HG03066 (cell line): Measurements from ENCODE around the gene BPIFB2.
"Not testable (repeated sequence)": the region's sequence is repeated elsewhere in the genome, so short reads cannot be mapped to it uniquely, and the experiment has no call there.

Experiments used
- ATAC-seq: cut with Tn5 transposase; IDR thresholded peaks from one replicate; pipeline ENCODE4 v1.9.1; 2021; ENCODE audit warnings: low read depth; ENCODE audit not compliant: unreplicated experiment

Gene BPIFB2

DNA sequence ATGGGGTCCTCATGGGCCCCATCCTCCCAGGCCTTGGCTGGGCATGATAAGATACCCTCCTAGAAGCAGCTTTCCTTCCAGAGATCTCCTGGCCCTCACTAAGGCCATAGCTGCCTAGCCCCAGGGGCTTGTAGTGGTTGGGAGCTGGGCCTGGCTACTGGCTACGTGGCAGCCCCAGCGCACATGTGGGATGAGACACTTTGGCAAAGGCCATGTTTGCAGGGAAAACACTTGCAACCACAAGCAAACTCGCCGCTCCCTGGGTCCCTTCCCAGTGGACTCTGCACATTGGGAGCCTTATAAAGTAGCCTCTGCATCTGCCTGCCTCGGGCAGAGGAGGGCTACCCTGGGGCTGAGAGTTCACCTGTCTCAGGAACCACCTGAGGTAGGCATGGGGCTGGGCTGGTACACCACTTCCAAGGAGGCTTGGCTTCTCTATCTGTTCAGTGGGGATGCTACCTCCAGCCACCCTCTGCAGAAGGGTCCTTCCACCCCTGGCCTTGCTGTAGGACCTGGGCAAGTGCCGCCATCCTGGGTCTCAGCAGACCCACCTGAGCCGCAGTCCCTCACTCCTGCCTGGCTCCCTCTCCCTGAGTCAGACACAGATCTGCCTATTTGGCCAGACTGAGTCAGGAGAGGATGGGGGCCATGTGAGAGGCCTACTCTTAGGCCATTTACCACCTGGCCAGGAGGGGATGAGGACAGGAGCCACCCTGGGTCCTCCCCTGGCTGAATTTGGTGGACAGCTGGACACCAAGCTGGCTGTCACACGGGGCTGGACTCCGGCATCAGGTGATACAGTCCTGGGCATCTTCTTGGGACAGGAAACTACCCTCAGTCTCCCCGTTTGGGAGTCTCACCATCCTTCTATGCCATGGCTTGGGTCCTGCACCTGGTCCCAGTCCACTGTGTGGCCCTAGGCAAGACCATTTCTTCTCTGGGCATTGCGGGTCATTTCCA, at the start of gene BPIFB2:
BPIFB2 (plus strand) TSS at position 329 of the 960 bp plus-strand sequence. CDS start 871 bp downstream, outside the sequence.
- ATAC-seq: no peak

GRCh38 chr20:32958574-32958973, 48.9 kb upstream of the BPIFB2 start:
- no peak for ATAC-seq

DNA sequence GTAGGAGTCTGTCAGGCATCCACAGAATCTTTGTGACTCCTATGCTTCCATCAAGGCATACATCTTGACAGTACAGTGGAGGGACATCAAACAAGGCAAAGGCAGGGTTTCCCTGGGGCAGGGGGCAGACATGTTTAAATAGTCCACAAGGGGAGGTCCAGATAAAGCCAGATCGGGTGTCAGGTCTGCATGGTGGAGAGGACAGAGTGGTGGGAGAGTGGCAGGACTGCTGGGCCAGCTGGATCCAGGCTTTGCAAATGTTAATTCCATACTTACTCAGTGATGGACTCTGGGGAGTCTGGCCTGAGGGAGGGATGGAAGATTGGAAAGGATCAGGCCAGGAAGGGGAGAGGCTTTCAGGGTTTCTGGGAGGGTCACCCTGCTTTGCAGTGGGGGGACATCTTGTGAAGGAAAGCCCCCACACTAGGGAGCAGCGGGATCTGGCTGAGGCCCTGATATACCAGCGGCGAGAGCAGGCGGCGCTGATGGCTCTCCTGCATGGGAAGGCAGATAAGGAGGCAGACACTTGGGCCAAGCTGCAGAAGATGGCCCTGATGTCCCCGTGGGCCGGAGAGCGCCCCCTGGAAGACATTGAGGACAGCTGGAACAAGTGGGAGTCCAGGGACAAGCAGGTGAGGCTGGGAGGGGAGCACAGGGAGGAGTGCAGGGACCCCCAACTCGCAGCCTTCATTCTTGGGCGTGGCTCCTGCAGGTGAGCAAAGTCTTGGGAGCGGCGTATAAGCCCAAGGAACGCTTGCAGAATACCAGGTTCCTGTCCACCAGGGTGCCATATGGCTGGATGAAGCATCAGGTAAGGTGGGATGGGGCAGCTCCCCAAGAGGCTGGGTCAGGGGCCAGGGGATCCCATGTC, 47.9 kb upstream of the BPIFB2 start:
- ATAC-seq: no peak

DNA sequence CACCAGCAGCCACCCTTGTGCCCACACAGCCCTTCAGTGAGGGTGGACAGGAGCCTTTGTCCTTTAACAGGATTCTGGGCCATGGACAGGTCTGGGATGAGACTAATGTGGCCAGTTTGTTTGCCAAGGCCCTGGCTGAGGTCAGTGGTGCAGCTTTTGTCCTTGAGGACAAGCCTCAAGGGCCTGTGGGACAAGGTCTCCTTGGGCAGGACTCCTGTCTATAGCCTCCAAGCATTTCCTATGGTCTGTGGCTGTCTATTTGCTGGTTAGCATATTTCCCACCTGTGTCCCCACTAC, 47.3 kb upstream of the BPIFB2 start:
- no peak for ATAC-seq

- ATAC-seq: no peak
Observed at GRCh38 chr20:32960849-32961731, 46.4 kb upstream of the BPIFB2 start.

- no peak for ATAC-seq
Observed at GRCh38 chr20:32962053-32962452, 45.5 kb upstream of the BPIFB2 start.

- not testable (repeated sequence) for ATAC-seq
Observed at GRCh38 chr20:32962646-32963045, 44.9 kb upstream of the BPIFB2 start.

DNA sequence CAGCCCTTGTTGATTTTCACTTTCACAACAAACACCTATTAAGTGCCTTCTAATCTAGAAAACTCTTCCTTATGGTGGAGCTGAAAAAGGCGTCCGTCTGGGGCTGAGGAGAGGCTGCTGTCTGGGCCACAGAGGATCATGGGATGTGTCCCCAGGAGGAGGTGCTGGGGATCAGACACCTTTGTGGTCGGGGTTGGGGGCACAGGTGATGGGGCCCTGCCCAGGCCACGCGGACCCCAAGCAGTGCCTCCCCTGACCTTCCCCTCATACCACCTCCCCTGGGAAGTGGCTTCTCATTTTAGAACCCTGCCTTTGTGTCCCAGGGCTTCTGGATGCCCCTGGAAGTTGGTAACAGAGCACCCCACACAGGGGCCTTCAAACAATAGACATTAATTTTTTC, 44.3 kb upstream of the BPIFB2 start:
- no peak for ATAC-seq

DNA sequence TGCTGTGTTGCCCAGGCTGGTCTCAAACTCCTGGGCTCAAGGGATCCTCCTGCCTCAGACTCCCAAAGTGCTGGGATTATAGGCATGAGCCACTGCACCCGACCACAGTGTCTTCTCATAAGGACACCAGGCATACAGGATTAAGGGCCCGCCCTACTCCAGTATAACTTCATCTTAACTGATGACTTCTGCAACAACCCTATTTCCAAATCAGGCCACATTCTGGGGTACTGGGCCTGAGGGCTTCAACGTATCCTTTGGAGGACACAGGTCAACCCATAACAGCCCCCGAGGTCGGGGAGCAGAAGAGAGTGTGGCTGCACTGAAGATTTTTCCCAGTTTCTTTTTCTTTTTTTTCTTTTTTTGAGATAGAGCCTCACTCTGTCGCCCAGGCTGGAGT, 42.9 kb upstream of the BPIFB2 start:
- no peak for ATAC-seq

- no peak for ATAC-seq
Observed at GRCh38 chr20:32965115-32965514, 42.4 kb upstream of the BPIFB2 start.

DNA sequence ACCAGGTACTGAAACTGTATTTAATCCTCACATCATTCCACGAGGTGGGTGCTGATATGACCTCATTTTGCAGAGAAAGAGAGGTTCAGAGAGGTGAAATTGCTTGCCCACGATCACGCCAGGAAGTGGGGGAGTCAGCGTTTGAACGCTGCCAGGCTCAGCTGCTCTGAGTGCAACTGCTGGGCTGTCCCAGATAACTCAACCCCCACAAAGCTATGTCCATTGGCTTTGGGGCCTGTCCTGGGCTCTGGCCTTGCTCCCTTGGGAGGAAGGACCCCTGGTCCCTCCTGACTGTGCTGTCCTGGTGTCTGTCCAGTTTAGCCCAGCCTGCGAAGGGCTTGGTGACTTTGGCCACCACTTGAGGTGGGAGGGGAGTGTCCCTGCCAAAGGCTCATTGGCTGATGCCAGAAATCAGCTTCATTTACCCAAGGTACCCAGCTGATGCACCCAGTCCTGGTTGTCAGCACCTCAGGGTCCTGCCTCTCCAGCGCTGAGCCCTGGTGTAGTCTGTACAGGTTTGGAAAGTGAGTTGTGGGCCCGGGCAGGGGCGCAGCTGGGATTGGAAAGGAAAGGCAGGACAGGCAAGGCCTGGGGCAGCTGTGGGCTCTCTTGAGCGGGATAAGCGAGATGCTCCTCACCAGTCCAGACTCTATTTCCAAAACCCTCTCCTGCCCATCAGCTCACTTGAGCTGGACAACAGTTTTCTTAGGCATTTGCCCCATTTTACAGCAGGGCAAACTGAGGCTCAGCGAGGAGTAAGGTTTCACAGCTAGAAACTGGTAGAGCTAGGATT, 41.7 kb upstream of the BPIFB2 start:
- ATAC-seq: no peak

DNA sequence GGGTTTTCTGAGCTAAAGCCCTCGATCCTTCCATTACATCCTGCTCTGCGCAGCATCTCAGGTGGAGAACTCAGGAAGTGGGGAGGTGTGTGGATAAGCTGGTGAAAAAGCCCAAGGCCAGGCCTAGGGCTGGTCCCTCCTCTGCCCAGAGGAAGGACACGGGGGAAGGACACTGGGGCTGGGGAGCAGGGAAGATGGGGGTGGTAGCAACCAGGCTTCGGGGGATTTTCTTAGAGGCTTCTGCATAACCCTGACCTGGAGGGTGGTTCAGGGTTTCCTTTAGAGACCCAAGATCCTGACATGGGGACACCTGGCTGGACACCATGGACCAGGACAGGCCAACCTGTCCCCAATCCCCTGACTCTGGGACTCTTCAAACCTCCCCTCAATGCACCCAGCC, 41.1 kb upstream of the BPIFB2 start:
- no peak for ATAC-seq

DNA sequence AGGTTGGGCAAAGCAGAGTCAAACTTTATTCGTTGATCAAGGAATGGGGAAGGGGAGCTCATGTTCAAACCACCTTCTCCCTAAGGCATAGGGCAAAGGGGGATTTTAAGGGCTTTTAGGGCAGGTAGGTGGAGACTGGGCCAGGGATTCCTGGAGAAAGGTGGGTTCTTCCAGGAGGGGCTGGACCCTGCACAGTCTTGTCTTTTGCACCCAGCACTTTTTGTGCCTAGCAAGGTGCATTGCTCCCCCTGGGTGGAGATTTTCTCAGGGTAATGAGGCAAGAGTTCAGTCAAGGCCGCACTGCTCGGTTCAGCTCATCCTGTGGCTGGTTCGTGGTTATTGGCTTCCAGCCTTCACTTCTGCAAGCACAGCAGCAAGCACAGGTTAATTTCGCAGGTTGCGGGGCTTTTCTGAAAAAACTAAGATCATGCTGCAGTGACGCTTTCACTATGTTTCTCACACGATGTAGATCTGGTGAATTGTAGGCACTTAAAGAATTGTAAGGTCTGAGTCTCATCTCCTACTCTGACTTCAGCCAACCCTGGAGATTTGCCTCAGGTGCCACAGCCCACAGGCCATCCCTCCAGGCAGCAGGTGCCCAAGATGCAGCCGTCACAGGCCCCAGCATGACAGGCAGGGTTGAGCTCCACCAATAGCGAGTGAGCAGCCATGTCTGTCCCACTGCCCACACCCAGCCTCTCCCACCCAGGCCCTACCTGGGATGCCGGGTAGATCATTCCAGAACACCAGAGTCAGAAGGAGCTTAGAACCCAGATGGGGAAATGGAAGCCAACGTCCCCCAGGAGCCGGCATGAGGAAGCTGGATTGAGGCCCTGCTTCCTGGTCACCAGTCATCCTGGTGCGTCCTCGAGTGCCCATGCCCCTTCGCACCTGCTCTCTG, 40.4 kb upstream of the BPIFB2 start:
- no peak for ATAC-seq

DNA sequence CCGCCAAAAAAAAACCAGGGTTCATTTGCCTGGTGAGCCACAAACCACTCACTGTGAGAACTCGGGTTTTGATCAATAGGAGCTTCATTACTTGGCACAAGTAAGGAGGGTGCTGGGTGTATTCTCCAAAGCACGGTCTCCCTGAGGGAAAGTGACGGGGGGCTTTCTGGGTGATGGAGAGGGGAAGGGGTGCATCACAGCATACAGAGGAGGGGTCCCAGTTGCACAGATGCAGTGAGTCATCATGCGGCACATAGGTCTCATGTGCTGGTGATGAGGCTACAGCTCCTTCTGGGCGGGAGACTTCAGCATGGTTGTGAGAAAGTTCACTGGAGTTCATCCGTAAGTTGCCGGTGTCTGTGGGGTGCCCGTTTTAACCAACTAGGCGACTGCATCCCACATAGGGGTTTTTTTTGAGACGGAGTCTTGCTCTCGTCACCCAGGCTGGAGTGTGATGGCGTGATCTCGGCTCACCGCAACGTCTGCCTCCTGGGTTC, 39.5 kb upstream of the BPIFB2 start:
- no peak for ATAC-seq

DNA sequence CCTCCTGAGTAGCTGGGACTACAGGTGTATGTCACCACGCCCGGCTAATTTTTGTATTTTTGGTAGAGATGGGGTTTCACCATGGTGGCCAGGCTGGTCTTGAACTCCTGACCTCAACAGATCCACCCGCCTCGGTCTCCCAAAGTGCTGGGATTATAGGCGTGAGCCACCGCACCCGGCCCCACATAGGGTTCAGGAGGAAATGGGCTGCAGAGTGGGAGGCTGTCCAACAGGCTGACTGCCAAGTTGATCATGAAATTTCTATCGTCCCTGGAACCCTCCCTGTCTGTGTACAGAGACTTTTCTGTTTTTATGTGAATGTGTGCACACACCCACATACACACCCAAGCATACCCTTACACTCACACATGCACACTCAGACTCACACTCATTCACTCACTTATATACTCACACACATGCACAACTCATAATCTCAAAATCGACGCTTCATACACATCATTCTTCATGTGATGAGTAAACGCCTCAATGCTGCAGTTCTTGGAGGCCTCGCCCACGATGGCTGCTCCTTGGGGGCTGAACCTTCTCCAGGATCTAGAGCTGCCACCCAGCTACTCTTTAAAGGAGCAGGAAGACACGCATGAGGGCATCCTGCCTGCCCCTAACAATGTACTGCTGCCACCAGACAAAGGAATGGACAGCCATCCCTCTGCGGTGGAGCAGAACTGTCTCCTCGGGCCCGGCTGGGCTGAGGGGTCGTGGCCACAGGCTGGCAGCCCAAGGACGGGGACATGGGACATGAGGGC, 38.8 kb upstream of the BPIFB2 start:
- no peak for ATAC-seq

DNA sequence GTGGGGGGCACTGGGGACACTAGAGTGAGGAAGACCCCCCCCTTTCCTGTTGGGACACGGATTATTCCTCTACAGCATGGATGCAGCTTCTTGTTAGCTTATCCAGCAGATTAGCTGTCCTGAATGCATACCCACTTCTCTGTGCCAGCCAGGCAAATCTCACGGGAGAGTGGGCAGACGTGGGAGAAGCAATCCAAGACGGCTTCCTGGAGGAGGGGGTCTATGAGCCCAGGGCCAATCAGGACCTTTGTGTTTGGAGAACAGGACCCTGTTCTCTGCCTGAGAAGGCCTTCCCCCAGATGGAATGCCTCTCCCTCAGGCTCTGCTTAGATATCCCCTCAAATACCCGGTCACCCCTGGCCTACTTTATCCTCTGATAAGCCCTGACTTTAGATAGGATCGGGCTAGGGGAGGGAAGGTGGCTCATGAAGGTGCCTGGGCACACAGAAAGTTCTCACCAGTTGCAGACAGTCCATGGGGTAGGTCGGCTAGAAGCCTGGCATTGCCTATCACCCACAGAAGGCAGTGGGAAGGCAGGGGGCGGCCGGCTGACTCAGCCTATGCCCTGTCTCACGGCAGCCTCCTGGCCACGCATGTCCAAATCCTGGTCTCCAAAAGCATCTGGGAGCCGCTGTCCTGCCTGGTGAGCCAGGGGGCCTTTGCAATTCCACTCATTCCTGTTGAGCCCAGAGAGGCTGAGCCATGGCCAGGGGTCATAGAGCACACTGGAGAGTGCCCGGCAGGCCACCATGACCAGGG, 38.0 kb upstream of the BPIFB2 start:
- ATAC-seq: no peak
